DND-41 (cell line): Measurements from ENCODE around the gene LGR4.

Experiments used
- ATAC-seq: fragments of 200-7000 bp; cut with Tn5 transposase; 3 replicates; pipeline ENCODE4 v1.9.1; 2021; ENCODE audit warnings: low read depth; ENCODE audit not compliant: insufficient read depth
- DNase-seq: peaks from one replicate; pipeline ENCODE4 v3.0.0-alpha.2; 2020
- H2AFZ ChIP-seq: 2 replicates; pipeline ENCODE4 v1.6.0; 2012; ENCODE audit warnings: low read depth, low read length
- H3K27ac ChIP-seq: 2 replicates; pipeline ENCODE4 v1.5.1; 2012; ENCODE audit warnings: low read length, inconsistent platforms
- H3K27me3 ChIP-seq: fragments of 200-600 bp; sonication (generic); 2 replicates; pipeline ENCODE4 v1.6.0; 2012; ENCODE audit warnings: low read length, mild to moderate bottlenecking, inconsistent platforms; ENCODE audit not compliant: insufficient read depth, poor library complexity
- H3K36me3 ChIP-seq: 2 replicates; pipeline ENCODE4 v1.5.1; 2012; ENCODE audit warnings: low read length, inconsistent platforms; ENCODE audit not compliant: insufficient read depth
- H3K4me1 ChIP-seq: 2 replicates; pipeline ENCODE4 v1.5.1; 2012; ENCODE audit warnings: mild to moderate bottlenecking, low read length; ENCODE audit not compliant: insufficient read depth
- H3K4me2 ChIP-seq: 2 replicates; pipeline ENCODE4 v1.6.0; 2012; ENCODE audit warnings: mild to moderate bottlenecking, moderate library complexity, low read length, inconsistent platforms; ENCODE audit not compliant: insufficient read depth
- H3K4me3 ChIP-seq, 2 experiments: fragments of 200-600 bp in 1 of 2; shearing (Covaris generic) in 1 of 2; 2 replicates each; pipeline ENCODE4 v1.5.1; 2012 to 2016; ENCODE audit warnings: inconsistent platforms in 2 of 2, low read length in 2 of 2, mild to moderate bottlenecking in 2 of 2, low read depth in 1 of 2, moderate library complexity in 1 of 2
- H3K79me2 ChIP-seq: 2 replicates; pipeline ENCODE4 v1.6.0; 2012; ENCODE audit warnings: low read length, inconsistent platforms; ENCODE audit not compliant: insufficient read depth
- H3K9ac ChIP-seq: 2 replicates; pipeline ENCODE4 v1.6.0; 2012; ENCODE audit warnings: low read depth, mild to moderate bottlenecking, inconsistent platforms, low read length, moderate library complexity
- H3K9me3 ChIP-seq: 2 replicates; pipeline ENCODE4 v1.5.1; 2012; ENCODE audit warnings: low read length, moderate library complexity, mild to moderate bottlenecking, inconsistent platforms; ENCODE audit not compliant: insufficient read depth, severe bottlenecking
- H4K20me1 ChIP-seq: 2 replicates; pipeline ENCODE4 v1.6.0; 2012; ENCODE audit warnings: low read length; ENCODE audit not compliant: insufficient read depth
- CTCF ChIP-seq: IDR thresholded peaks from 2 replicates; pipeline ENCODE4 v1.5.1; 2012; ENCODE audit warnings: borderline replicate concordance, low read length, moderate library complexity, mild to moderate bottlenecking; ENCODE audit not compliant: poor library complexity, severe bottlenecking; ENCODE audit errors: extremely low read depth
- EZH2 ChIP-seq: IDR thresholded peaks from 3 replicates; pipeline ENCODE4 v1.6.1; 2012; ENCODE audit warnings: borderline replicate concordance, low read depth, mild to moderate bottlenecking, moderate library complexity, low read length, inconsistent platforms; ENCODE audit not compliant: severe bottlenecking

LGR4 gene

DNA sequence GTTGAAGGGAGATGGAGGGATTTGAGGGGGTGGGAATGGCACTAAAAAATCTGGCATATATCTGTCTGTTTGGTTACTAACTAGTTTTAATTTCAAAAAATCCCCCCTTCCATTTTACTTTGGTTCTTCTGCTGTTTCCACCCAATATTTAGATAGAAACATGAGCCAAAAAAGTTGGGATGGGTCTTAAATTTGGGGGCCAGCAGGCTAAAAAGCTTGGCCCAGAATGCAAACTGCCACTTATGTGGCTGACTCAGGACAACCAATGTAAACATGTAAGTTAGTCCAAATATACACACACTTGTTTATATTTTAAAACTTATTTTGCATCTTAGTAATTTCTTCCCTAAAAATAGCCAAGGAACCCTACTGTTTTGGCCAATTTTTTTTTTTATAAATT lies 35.7 kb downstream of the LGR4 start:
- Histone ChIP-seq H3K9ac (no peak overlapping the region), H3K4me1 (no peaks in the 10 kb centered on the region), H4K20me1 (no peaks in the 10 kb centered on the region), H3K36me3 (no peaks in the 10 kb centered on the region), H3K27me3 (no peaks in the 10 kb centered on the region), H3K27ac (no peak overlapping the region), H2AFZ (no peak overlapping the region), H3K79me2 (no peaks in the 10 kb centered on the region), H3K4me2 (no peak overlapping the region), H3K9me3 (no peaks in the 10 kb centered on the region), H3K4me3 (no peak overlapping the region)
- DNase-seq, result no peak
- TF ChIP-seq EZH2 (no peak), CTCF (no peak)
- ATAC-seq, result no peak

DNA sequence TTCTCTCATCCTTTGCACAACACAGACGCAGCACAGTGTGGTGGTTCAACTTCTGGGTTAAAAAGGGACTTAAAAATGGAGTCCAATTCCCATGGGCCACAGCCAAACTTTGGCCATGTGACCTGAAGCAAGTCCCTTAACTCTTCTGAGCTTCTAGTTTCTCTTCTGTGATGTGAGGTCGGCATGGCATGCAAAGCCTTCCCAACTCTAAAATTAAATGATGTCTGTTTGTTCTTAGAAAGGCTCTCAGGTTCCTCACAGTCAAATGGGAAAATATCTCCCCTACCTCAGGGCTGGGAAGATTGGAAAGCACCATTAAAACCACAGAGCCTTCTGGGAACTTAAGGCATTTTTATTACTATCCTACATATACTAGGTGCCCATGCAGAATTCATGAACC lies 38.8 kb downstream of the LGR4 start:
- H3K4me3 ChIP-seq, result no peak overlapping the region
- no peak overlapping the region for H2AFZ ChIP-seq
- no peaks in the 10 kb centered on the region for H3K4me1 ChIP-seq
- TF ChIP-seq EZH2 (no peak), CTCF (no peak)
- no peak overlapping the region for H3K9ac ChIP-seq
- no peaks in the 10 kb centered on the region for H3K36me3 ChIP-seq
- no peaks in the 10 kb centered on the region for H3K79me2 ChIP-seq
- H3K9me3 ChIP-seq, result no peaks in the 10 kb centered on the region
- ATAC-seq (no peak), DNase-seq (no peak)
- H4K20me1 ChIP-seq, result no peaks in the 10 kb centered on the region
- H3K4me2 ChIP-seq, result no peak overlapping the region
- no peak overlapping the region for H3K27ac ChIP-seq
- H3K27me3 ChIP-seq, result no peaks in the 10 kb centered on the region

DNA sequence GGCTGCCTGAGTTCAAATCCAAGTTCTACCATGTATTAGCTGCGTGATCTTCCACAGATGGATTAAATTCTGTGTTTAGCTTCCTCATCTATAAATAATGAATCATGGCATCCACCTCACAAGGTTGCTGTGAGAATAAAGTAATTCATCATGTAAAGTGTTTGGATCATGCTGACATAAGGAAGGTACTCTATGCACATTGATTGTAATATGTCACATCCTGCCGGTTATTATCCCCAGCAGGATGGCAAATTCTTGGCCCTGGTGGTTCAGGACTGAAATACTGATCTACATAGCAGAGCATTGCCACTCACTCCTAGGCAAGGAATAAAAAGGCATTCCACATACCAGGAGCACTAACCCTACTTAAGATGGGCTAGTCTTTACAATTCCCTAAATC lies 40.8 kb downstream of the LGR4 start:
- H4K20me1 ChIP-seq, result no peaks in the 10 kb centered on the region
- H3K36me3 ChIP-seq, result no peaks in the 10 kb centered on the region
- no peak overlapping the region for H3K4me3 ChIP-seq
- no peaks in the 10 kb centered on the region for H3K79me2 ChIP-seq
- DNase-seq (no peak), ATAC-seq (no peak)
- no peak overlapping the region for H2AFZ ChIP-seq
- no peaks in the 10 kb centered on the region for H3K9me3 ChIP-seq
- H3K27me3 ChIP-seq, result no peaks in the 10 kb centered on the region
- no peak for TF ChIP-seq EZH2
- no peak for TF ChIP-seq CTCF
- no peaks in the 10 kb centered on the region for H3K4me1 ChIP-seq
- no peak overlapping the region for H3K27ac ChIP-seq
- no peak overlapping the region for H3K4me2 ChIP-seq
- no peak overlapping the region for H3K9ac ChIP-seq

GRCh38 chr11:27429761-27430393 lies 42.7 kb downstream of the LGR4 start:
- Histone ChIP-seq H3K9me3 (no peaks in the 10 kb centered on the region), H3K27me3 (no peaks in the 10 kb centered on the region), H3K4me3 (no peak overlapping the region), H3K79me2 (no peaks in the 10 kb centered on the region), H3K9ac (no peak overlapping the region), H3K27ac (no peak overlapping the region), H2AFZ (no peak overlapping the region), H4K20me1 (no peaks in the 10 kb centered on the region), H3K36me3 (no peaks in the 10 kb centered on the region), H3K4me1 (no peaks in the 10 kb centered on the region), H3K4me2 (no peak overlapping the region)
- ATAC-seq, result no peak
- peak; percentile 3 for DNase-seq
- TF ChIP-seq EZH2 (no peak), CTCF (no peak)
